Caco-2 (cell line): ENCODE results near the gene ETFDH. TPM values are rescaled to one million over a fixed set of nuclear protein-coding genes. Genes with fewer than 3 reads are reported as not detected.

Experiments used
- BruUV-seq: library from RNA; stranded (reverse); fragments of 400-500 nt; replicated peaks from 2 replicates; lab custom pipeline; 2021; lab: Mats Ljungman, UMichigan
- CTCF ChIA-PET: fragments of 300-600 bp; sonication (Branson Sonifier 250); formaldehyde crosslinking; loops from one replicate; lab custom pipeline; 2022; ENCODE audit warnings: antibody characterized with exemption; lab: Charles Lee
- POLR2A ChIA-PET: fragments of 300-600 bp; sonication (Branson Sonifier 250); formaldehyde crosslinking; loops from one replicate; lab custom pipeline; 2022; ENCODE audit warnings: antibody characterized with exemption; lab: Charles Lee
- DNase-seq, 2 experiments: peaks; one replicate each; pipeline versions ENCODE4 v3.0.0 to v3.0.0-alpha.2; 2020 to 2022
- H3K27me3 ChIP-seq: replicated peaks from 2 replicates; pipeline ENCODE4 v1.6.0; 2011; ENCODE audit warnings: low read length; ENCODE audit not compliant: control insufficient read depth, insufficient read depth
- H3K36me3 ChIP-seq: 2 replicates; pipeline ENCODE4 v1.5.1; 2011; ENCODE audit warnings: low read length; ENCODE audit not compliant: control insufficient read depth, insufficient read depth
- H3K4me1 ChIP-seq: fragments of 250-450 bp; sonication (Bioruptor Pico); 2 replicates; pipeline ENCODE4 v1.5.1; 2020; ENCODE audit warnings: mild to moderate bottlenecking
- H3K4me3 ChIP-seq: 2 replicates; pipeline ENCODE4 v1.5.1; 2011; ENCODE audit warnings: low read depth, mild to moderate bottlenecking, control low read depth, low read length
- H3K9me3 ChIP-seq: fragments of 250-450 bp; sonication (Bioruptor Pico); 2 replicates; pipeline ENCODE4 v1.5.1; 2020; ENCODE audit warnings: mild to moderate bottlenecking, moderate library complexity
- H3K27ac Mint-ChIP-seq: one replicate; pipeline ENCODE4 v1.8.0; 2022; ENCODE audit warnings: mixed read lengths; ENCODE audit not compliant: unreplicated experiment
- H3K27me3 Mint-ChIP-seq: one replicate; pipeline ENCODE4 v1.8.0; 2022; ENCODE audit warnings: mixed read lengths; ENCODE audit not compliant: insufficient read depth, unreplicated experiment
- H3K36me3 Mint-ChIP-seq: one replicate; pipeline ENCODE4 v1.8.0; 2022; ENCODE audit warnings: mild to moderate bottlenecking, mixed read lengths; ENCODE audit not compliant: insufficient read depth, unreplicated experiment
- H3K4me1 Mint-ChIP-seq: one replicate; pipeline ENCODE4 v1.8.0; 2022; ENCODE audit warnings: low read depth, mixed read lengths; ENCODE audit not compliant: unreplicated experiment
- H3K4me3 Mint-ChIP-seq: one replicate; pipeline ENCODE4 v1.8.0; 2022; ENCODE audit warnings: mild to moderate bottlenecking, moderate library complexity, mixed read lengths; ENCODE audit not compliant: unreplicated experiment
- H3K9me3 Mint-ChIP-seq: one replicate; pipeline ENCODE4 v1.8.0; 2022; ENCODE audit warnings: mixed read lengths; ENCODE audit not compliant: unreplicated experiment
- CTCF ChIP-seq, 2 experiments: fragments of 200-600 bp in 1 of 2; IDR thresholded peaks; 1 replicate in 1 of 2; 2 replicates in 1 of 2; pipeline versions ENCODE4 v1.5.1 to v1.8.0; 2011 to 2022; ENCODE audit warnings: antibody characterized with exemption in 1 of 2, control low read depth in 1 of 2, inconsistent platforms in 1 of 2, low read depth in 1 of 2, low read length in 1 of 2, mild to moderate bottlenecking in 1 of 2, moderate library complexity in 1 of 2; ENCODE audit not compliant: insufficient read depth in 1 of 2, severe bottlenecking in 1 of 2, unreplicated experiment in 1 of 2
- intact Hi-C: fragments of 100-400 bp; cut with micrococcal nuclease; formaldehyde crosslinking; loops from one replicate; pipeline ENCODE4 v1.10.0; 2022; ENCODE audit not compliant: unreplicated experiment
- total RNA-seq: library from RNA; stranded (reverse); gene quantifications from 2 replicates; pipeline ENCODE4 v1.2.3, GENCODE V29; 2022

Gene ETFDH
- total RNA-seq, 1 experiment from 2014 or later = 6.4 TPM

GRCh38 chr4:158644760-158645159, 27.3 kb upstream of the ETFDH start:
- Histone ChIP-seq H3K36me3 (no peaks in the 10 kb centered on the region), H3K27me3 (no peaks in the 10 kb centered on the region), H3K9me3 (no peaks in the 10 kb centered on the region), H3K4me3 (no peak overlapping the region), H3K4me1 (no peaks in the 10 kb centered on the region)
- intact Hi-C loops = no loop called here
- H3K4me3 Mint-ChIP-seq = no peak overlapping the region
- no peak for DNase-seq
- CTCF ChIA-PET = no interaction called here
- H3K4me1 Mint-ChIP-seq = no peaks in the 10 kb centered on the region
- BruUV-seq = no TSS peak
- TF ChIP-seq CTCF (IDR thresholded peaks at IDR 0.05; ENCODE audit: insufficient read depth in 1 of 2, low read depth in 1 of 2, low read length in 1 of 2, severe bottlenecking in 1 of 2, unreplicated experiment in 1 of 2) = no peak
- H3K9me3 Mint-ChIP-seq = peaks cover 9% of the 10 kb centered on the region
- POLR2A ChIA-PET = no interaction called here
- H3K27ac Mint-ChIP-seq = no peak overlapping the region
- peaks cover 2% of the 10 kb centered on the region for H3K27me3 Mint-ChIP-seq
- no peaks in the 10 kb centered on the region for H3K36me3 Mint-ChIP-seq

- Mint-ChIP-seq H3K4me3 (no peak overlapping the region), H3K36me3 (no peaks in the 10 kb centered on the region), H3K27me3 (peaks cover 2% of the 10 kb centered on the region), H3K27ac (no peak overlapping the region), H3K4me1 (no peaks in the 10 kb centered on the region), H3K9me3 (no peaks in the 10 kb centered on the region)
- intact Hi-C loops = no loop called here
- TF ChIP-seq CTCF (IDR thresholded peaks at IDR 0.05; ENCODE audit: insufficient read depth in 1 of 2, low read depth in 1 of 2, low read length in 1 of 2, severe bottlenecking in 1 of 2, unreplicated experiment in 1 of 2) = no peak
- Histone ChIP-seq H3K36me3 (no peaks in the 10 kb centered on the region), H3K4me3 (no peak overlapping the region), H3K9me3 (no peaks in the 10 kb centered on the region), H3K4me1 (no peaks in the 10 kb centered on the region), H3K27me3 (no peaks in the 10 kb centered on the region)
- ChIA-PET CTCF (no interaction called here), POLR2A (no interaction called here)
- BruUV-seq = no TSS peak
- DNase-seq = no peak
Observed at GRCh38 chr4:158649111-158649680, 22.9 kb upstream of the ETFDH start.

GRCh38 chr4:158652920-158653319, 19.2 kb upstream of the ETFDH start:
- Mint-ChIP-seq H3K27ac (no peak overlapping the region), H3K36me3 (no peaks in the 10 kb centered on the region), H3K27me3 (peaks cover 3% of the 10 kb centered on the region), H3K4me1 (no peaks in the 10 kb centered on the region), H3K4me3 (no peak overlapping the region), H3K9me3 (no peaks in the 10 kb centered on the region)
- no peak for TF ChIP-seq CTCF (IDR thresholded peaks at IDR 0.05; ENCODE audit: insufficient read depth in 1 of 2, low read depth in 1 of 2, low read length in 1 of 2, severe bottlenecking in 1 of 2, unreplicated experiment in 1 of 2)
- H3K4me1 ChIP-seq = no peaks in the 10 kb centered on the region
- DNase-seq = no peak
- H3K4me3 ChIP-seq = no peak overlapping the region
- no peaks in the 10 kb centered on the region for H3K27me3 ChIP-seq
- no peaks in the 10 kb centered on the region for H3K9me3 ChIP-seq
- intact Hi-C loops = no loop called here
- BruUV-seq = no TSS peak
- POLR2A ChIA-PET = no interaction called here
- H3K36me3 ChIP-seq = no peaks in the 10 kb centered on the region
- CTCF ChIA-PET = no interaction called here
